PC-3 (cell line): ENCODE measurements around the gene ADGRF4. TPM values are rescaled to one million over a fixed set of nuclear protein-coding genes. Genes with fewer than 3 reads are reported as not detected.

ENCODE experiments used
- ATAC-seq: fragments of 200-7000 bp; cut with Tn5 transposase; 2 replicates; pipeline ENCODE4 v1.9.1; 2020; ENCODE audit warnings: mild to moderate bottlenecking, moderate library complexity
- BruUV-seq: library from RNA; stranded (reverse); fragments of 400-500 nt; replicated peaks from 2 replicates; lab custom pipeline; 2021; lab: Mats Ljungman, UMichigan
- CTCF ChIA-PET: fragments of 300-600 bp; sonication (Branson Sonifier 250); formaldehyde crosslinking; loops from one replicate; lab custom pipeline; 2022; ENCODE audit warnings: antibody characterized with exemption; lab: Charles Lee
- POLR2A ChIA-PET: fragments of 300-600 bp; sonication (Branson Sonifier 250); formaldehyde crosslinking; loops from one replicate; lab custom pipeline; 2022; ENCODE audit warnings: antibody characterized with exemption; ENCODE audit not compliant: unreplicated experiment; lab: Charles Lee
- DNase-seq: peaks from one replicate; pipeline ENCODE4 v3.0.0-alpha.2; 2015
- H2AFZ ChIP-seq: fragments of 300-600 bp; sonication (generic); 2 replicates; pipeline ENCODE4 v1.6.0; 2016; ENCODE audit warnings: antibody characterized with exemption, low read length
- H3F3A ChIP-seq: fragments of 300-600 bp; sonication (generic); one replicate; pipeline ENCODE4 v1.6.0; 2017; ENCODE audit warnings: antibody characterized with exemption, low read length, control low read depth, mild to moderate bottlenecking; ENCODE audit not compliant: unreplicated experiment
- H3K27ac ChIP-seq: fragments of 300-600 bp; sonication (generic); 2 replicates; pipeline ENCODE4 v1.5.1; 2016; ENCODE audit warnings: mild to moderate bottlenecking, low read length
- H3K27me3 ChIP-seq: fragments of 300-600 bp; sonication (generic); 2 replicates; pipeline ENCODE4 v1.6.1; 2016; ENCODE audit warnings: low read length, mixed read lengths
- H3K36me3 ChIP-seq: fragments of 300-600 bp; sonication (generic); 2 replicates; pipeline ENCODE4 v1.6.1; 2016; ENCODE audit warnings: low read depth, mixed run types, low read length, mixed read lengths
- H3K4me1 ChIP-seq: fragments of 300-600 bp; sonication (generic); 2 replicates; pipeline ENCODE4 v1.5.1; 2016; ENCODE audit warnings: low read length; ENCODE audit not compliant: insufficient read depth
- H3K4me2 ChIP-seq: fragments of 300-600 bp; sonication (generic); 2 replicates; pipeline ENCODE4 v1.6.0; 2016; ENCODE audit warnings: low read length
- H3K4me3 ChIP-seq: fragments of 300-600 bp; sonication (generic); 2 replicates; pipeline ENCODE4 v1.5.1; 2016; ENCODE audit warnings: mild to moderate bottlenecking, low read length, mixed read lengths
- H3K79me2 ChIP-seq: fragments of 300-600 bp; sonication (generic); 2 replicates; pipeline ENCODE4 v1.6.1; 2017; ENCODE audit warnings: low read length, mixed read lengths
- H3K9ac ChIP-seq: fragments of 300-600 bp; sonication (generic); 2 replicates; pipeline ENCODE4 v1.6.0; 2016; ENCODE audit warnings: mild to moderate bottlenecking, low read length
- H3K9me2 ChIP-seq: fragments of 300-600 bp; sonication (generic); replicated peaks from 2 replicates; pipeline ENCODE4 v1.6.1; 2016; ENCODE audit warnings: mixed run types, low read length, mixed read lengths
- H3K9me3 ChIP-seq: fragments of 300-600 bp; sonication (generic); 2 replicates; pipeline ENCODE4 v1.6.1; 2016; ENCODE audit warnings: low read length, mixed read lengths
- H4K20me1 ChIP-seq: fragments of 300-600 bp; sonication (generic); 2 replicates; pipeline ENCODE4 v1.6.1; 2016; ENCODE audit warnings: low read length, mixed read lengths
- CTCF ChIP-seq: fragments of 300-600 bp; sonication (generic); conservative IDR thresholded peaks from 2 replicates; pipeline ENCODE4 v1.5.1; 2017; ENCODE audit warnings: antibody characterized with exemption, low read depth, mild to moderate bottlenecking, low read length
- EZH2 ChIP-seq: fragments of 300-600 bp; sonication (generic); IDR thresholded peaks from one replicate; pipeline ENCODE4 v1.6.1; 2017; ENCODE audit warnings: antibody characterized with exemption, mild to moderate bottlenecking, low read length; ENCODE audit not compliant: unreplicated experiment
- EZH2phosphoT487 ChIP-seq: fragments of 300-600 bp; sonication (generic); IDR thresholded peaks from 2 replicates; pipeline ENCODE4 v1.6.1; 2018; ENCODE audit warnings: mild to moderate bottlenecking, antibody characterized with exemption, low read length, borderline replicate concordance
- intact Hi-C: fragments of 100-400 bp; cut with micrococcal nuclease; formaldehyde crosslinking; loops from 2 replicates; pipeline ENCODE4 v1.9.0; 2023
- total RNA-seq: library from RNA; depleted of rRNA; stranded (reverse); fragments of >200 nt; gene quantifications from 2 replicates; pipeline ENCODE4 v1.2.3, GENCODE V29; 2014

Gene ADGRF4
- total RNA-seq, 1 experiment from 2014 or later: 3.4 TPM

DNA sequence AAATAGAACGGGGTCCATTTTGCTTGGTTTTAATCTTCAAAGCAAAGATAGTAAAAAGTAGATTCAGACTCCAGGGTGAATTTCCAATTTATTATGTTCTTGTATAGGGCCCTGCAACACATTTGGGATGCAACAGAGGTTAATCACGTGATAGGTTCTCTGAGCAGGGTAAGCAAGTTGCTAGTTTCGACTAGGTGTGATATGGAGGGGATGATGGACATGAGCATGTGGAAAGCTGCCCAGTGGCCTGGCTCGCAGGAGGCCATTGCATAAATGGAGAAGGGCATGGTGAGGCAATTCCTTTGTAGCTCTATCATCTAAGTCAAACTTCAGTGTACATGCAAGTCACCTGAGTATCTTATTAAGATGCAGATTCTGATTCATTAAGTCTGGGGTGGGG lies 17.7 kb upstream of the ADGRF4 start:
- Histone ChIP-seq H3K79me2 (no peaks in the 10 kb centered on the region), H2AFZ (no peak overlapping the region), H3K27me3 (no peaks in the 10 kb centered on the region), H3K9ac (no peak overlapping the region), H3K4me1 (no peaks in the 10 kb centered on the region), H3K4me3 (no peak overlapping the region), H3K27ac (no peak overlapping the region), H4K20me1 (no peaks in the 10 kb centered on the region), H3K36me3 (no peaks in the 10 kb centered on the region), H3K9me2 (no peaks in the 10 kb centered on the region), H3K4me2 (no peak overlapping the region), H3F3A (no peaks in the 10 kb centered on the region), H3K9me3 (no peaks in the 10 kb centered on the region)
- intact Hi-C loops: no loop called here
- CTCF ChIA-PET: no interaction called here
- DNase-seq (no peak), ATAC-seq (no peak)
- POLR2A ChIA-PET: no interaction called here
- BruUV-seq: no TSS peak
- no peak for TF ChIP-seq CTCF
- TF ChIP-seq EZH2phosphoT487: no peak
- no peak for TF ChIP-seq EZH2

- intact Hi-C loops: no loop called here
- CTCF ChIA-PET: no interaction called here
- H3K27ac ChIP-seq: no peak overlapping the region
- H3K9me2 ChIP-seq: no peaks in the 10 kb centered on the region
- no peak overlapping the region for H3K9ac ChIP-seq
- no peak for DNase-seq
- no peaks in the 10 kb centered on the region for H3K36me3 ChIP-seq
- BruUV-seq: no TSS peak
- no peak overlapping the region for H2AFZ ChIP-seq
- no peak overlapping the region for H3K4me2 ChIP-seq
- H4K20me1 ChIP-seq: no peaks in the 10 kb centered on the region
- H3K79me2 ChIP-seq: no peaks in the 10 kb centered on the region
- POLR2A ChIA-PET: no interaction called here
- no peaks in the 10 kb centered on the region for H3F3A ChIP-seq
- no peaks in the 10 kb centered on the region for H3K4me1 ChIP-seq
- no peak for ATAC-seq
- H3K9me3 ChIP-seq: no peaks in the 10 kb centered on the region
- no peaks in the 10 kb centered on the region for H3K27me3 ChIP-seq
- TF ChIP-seq EZH2 (no peak), CTCF (no peak), EZH2phosphoT487 (no peak)
- no peak overlapping the region for H3K4me3 ChIP-seq
Measured at GRCh38 chr6:47681201-47681990, 17.0 kb upstream of the ADGRF4 start.

DNA sequence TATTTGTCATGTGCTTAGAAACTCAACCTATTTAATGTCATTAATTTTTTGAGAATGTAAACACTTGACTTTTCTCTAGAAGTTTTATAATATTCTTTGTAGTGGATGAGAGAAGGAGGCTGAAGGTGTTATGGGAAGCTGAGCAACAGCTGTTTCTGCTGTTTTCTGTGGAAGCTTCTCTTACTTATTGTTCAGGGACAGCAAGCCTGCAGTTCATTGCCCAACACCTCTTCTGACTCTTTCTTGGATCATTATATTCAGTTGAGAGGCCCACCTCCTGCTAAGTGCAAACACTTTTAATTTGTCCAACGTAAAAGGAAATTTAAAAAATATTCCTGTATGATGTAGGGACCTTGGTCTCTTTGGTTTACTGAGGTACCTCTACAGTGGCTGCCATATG lies 12.0 kb upstream of the ADGRF4 start:
- BruUV-seq: no TSS peak
- H3K9me2 ChIP-seq: no peaks in the 10 kb centered on the region
- no peaks in the 10 kb centered on the region for H3K79me2 ChIP-seq
- TF ChIP-seq EZH2 (no peak), CTCF (no peak), EZH2phosphoT487 (no peak)
- H3K9me3 ChIP-seq: no peaks in the 10 kb centered on the region
- H3K4me3 ChIP-seq: no peak overlapping the region
- DNase-seq: no peak
- POLR2A ChIA-PET: no interaction called here
- H3K4me1 ChIP-seq: no peaks in the 10 kb centered on the region
- ATAC-seq: no peak
- H3K9ac ChIP-seq: no peak overlapping the region
- no peaks in the 10 kb centered on the region for H4K20me1 ChIP-seq
- H3K4me2 ChIP-seq: no peak overlapping the region
- intact Hi-C loops: no loop called here
- H2AFZ ChIP-seq: no peak overlapping the region
- H3K27me3 ChIP-seq: no peaks in the 10 kb centered on the region
- CTCF ChIA-PET: no interaction called here
- H3K27ac ChIP-seq: no peak overlapping the region
- H3K36me3 ChIP-seq: no peaks in the 10 kb centered on the region
- H3F3A ChIP-seq: no peaks in the 10 kb centered on the region
